CD4-positive, alpha-beta T cell treated with Interleukin-21 for 1 hour (primary cell): ENCODE results near the gene CDH16.
A peak's percentile ranks its signal among the peaks of the same experiment; 100 is the strongest.
"Not testable (repeated sequence)": the region's sequence is repeated elsewhere in the genome, so short reads cannot be mapped to it uniquely, and the experiment has no call there.

Experiments used
- DNase-seq: peaks from one replicate; pipeline ENCODE4 v3.0.0-alpha.2; 2020

The CDH16 gene

GRCh38 chr16:66947302-66948065, 28.8 kb upstream of the CDH16 start:
- peak; percentile 88 for DNase-seq

- DNase-seq = no peak
Measured at GRCh38 chr16:66946974-66947301, 28.3 kb upstream of the CDH16 start.

GRCh38 chr16:66946541-66946940, 27.9 kb upstream of the CDH16 start:
- DNase-seq = no peak

- no peak for DNase-seq
Measured at GRCh38 chr16:66945939-66946338, 27.3 kb upstream of the CDH16 start.

- not testable (repeated sequence) for DNase-seq
Measured at GRCh38 chr16:66944971-66945370, 26.3 kb upstream of the CDH16 start.

GRCh38 chr16:66944054-66944441, 25.4 kb upstream of the CDH16 start:
- no peak for DNase-seq

- DNase-seq = no peak
Measured at GRCh38 chr16:66943426-66944053, 24.9 kb upstream of the CDH16 start.

- no peak for DNase-seq
Measured at GRCh38 chr16:66942981-66943380, 24.3 kb upstream of the CDH16 start.

GRCh38 chr16:66940236-66940635, 21.6 kb upstream of the CDH16 start:
- no peak for DNase-seq

GRCh38 chr16:66939366-66939765, 20.7 kb upstream of the CDH16 start:
- DNase-seq = no peak

- DNase-seq = no peak
Measured at GRCh38 chr16:66937725-66938337, 19.1 kb upstream of the CDH16 start.

- no peak for DNase-seq
Measured at GRCh38 chr16:66936889-66937554, 18.3 kb upstream of the CDH16 start.

- DNase-seq = no peak
Measured at GRCh38 chr16:66936462-66936861, 17.8 kb upstream of the CDH16 start.

GRCh38 chr16:66935314-66936011, 16.8 kb upstream of the CDH16 start, which contains the start of gene CES2:
TSS of gene CES2 (plus strand) at chr16:66935516. CDS start at chr16:66935636, 120 bp downstream.
- no peak for DNase-seq

GRCh38 chr16:66934839-66935313, 16.2 kb upstream of the CDH16 start:
- DNase-seq = not testable (repeated sequence)

GRCh38 chr16:66934138-66934838, 15.6 kb upstream of the CDH16 start, which contains the start of gene CIAO2B:
TSS of gene CIAO2B (minus strand) at chr16:66934402. CDS start at chr16:66934364, 38 bp downstream.
- DNase-seq = peak; percentile 89

- DNase-seq = no peak
Measured at GRCh38 chr16:66933776-66934137, 15.1 kb upstream of the CDH16 start.

GRCh38 chr16:66932076-66932475, 13.4 kb upstream of the CDH16 start:
- no peak for DNase-seq

GRCh38 chr16:66931665-66932064, 13.0 kb upstream of the CDH16 start:
- DNase-seq = no peak

- DNase-seq = no peak
Measured at GRCh38 chr16:66930189-66930588, 11.5 kb upstream of the CDH16 start.

GRCh38 chr16:66928702-66929388, 10.2 kb upstream of the CDH16 start:
- peak; percentile 31 for DNase-seq
